GM10248 (cell line): ENCODE measurements around the gene NHLRC2.

Experiments used
- CTCF ChIA-PET: fragments of 300-600 bp; sonication (Branson Sonifier 250); formaldehyde crosslinking; extraction: SDS; loops from one replicate; lab custom pipeline; 2021; ENCODE audit warnings: antibody characterized with exemption; lab: Yijun Ruan, JAX
- POLR2A ChIA-PET: fragments of 350-650 bp; sonication (Branson Sonifier 250); formaldehyde crosslinking; extraction: SDS; loops from one replicate; lab custom pipeline; 2020; ENCODE audit warnings: antibody characterized with exemption; lab: Yijun Ruan, JAX
- DNase-seq: peaks from one replicate; pipeline ENCODE4 v3.0.0; 2012; ENCODE audit errors: extremely low spot score
- TF ChIP-seq, protein P1 (sequence below): IDR thresholded peaks from 2 replicates; pipeline ENCODE4 v1.5.1; 2012; ENCODE audit warnings: mild to moderate bottlenecking, low read depth; ENCODE audit errors: extremely low read depth, missing control alignments, control extremely low read depth

The NHLRC2 gene

DNA sequence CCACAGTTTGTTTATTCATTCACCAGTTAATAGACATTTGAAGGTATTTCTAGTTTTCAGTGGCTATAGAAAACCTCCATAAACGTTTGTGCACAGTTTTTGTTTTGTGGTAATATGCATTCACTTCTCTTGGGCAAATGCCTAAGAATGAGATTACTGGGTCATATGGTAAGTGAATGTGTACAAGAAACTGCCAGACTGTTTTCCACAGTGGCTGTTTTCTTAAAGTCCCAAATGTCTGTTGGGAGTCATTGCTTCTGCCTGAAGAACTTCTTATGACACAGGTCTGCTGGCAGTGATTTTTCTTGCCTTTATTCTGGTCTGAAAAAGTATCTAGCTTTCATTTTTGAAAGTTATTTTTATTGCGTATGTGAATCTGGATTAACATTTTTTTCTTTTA is 35.5 kb downstream of the NHLRC2 start:
- ChIA-PET POLR2A (no interaction called here), CTCF (no interaction called here)
- TF ChIP-seq, protein P1, sequence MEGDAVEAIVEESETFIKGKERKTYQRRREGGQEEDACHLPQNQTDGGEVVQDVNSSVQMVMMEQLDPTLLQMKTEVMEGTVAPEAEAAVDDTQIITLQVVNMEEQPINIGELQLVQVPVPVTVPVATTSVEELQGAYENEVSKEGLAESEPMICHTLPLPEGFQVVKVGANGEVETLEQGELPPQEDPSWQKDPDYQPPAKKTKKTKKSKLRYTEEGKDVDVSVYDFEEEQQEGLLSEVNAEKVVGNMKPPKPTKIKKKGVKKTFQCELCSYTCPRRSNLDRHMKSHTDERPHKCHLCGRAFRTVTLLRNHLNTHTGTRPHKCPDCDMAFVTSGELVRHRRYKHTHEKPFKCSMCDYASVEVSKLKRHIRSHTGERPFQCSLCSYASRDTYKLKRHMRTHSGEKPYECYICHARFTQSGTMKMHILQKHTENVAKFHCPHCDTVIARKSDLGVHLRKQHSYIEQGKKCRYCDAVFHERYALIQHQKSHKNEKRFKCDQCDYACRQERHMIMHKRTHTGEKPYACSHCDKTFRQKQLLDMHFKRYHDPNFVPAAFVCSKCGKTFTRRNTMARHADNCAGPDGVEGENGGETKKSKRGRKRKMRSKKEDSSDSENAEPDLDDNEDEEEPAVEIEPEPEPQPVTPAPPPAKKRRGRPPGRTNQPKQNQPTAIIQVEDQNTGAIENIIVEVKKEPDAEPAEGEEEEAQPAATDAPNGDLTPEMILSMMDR: no peak
- DNase-seq: no peak

DNA sequence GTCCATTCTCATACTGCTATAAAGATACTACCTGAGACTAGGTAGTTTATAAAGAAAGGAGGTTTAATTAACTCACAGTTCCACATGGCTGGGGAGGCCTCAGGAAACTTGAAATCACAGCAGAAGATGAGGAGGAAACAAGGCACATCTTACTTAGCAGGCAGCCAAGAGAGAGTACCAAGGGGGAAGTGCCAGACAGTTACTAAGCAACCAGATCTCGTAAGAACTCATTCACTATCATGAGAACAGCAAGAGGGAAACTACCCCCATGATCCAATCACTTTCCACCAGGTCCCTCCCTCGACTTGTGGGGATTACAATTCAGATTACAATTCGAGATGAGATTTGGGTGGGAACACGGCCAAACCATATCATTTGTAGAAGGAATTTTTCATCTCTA is 36.3 kb downstream of the NHLRC2 start:
- ChIA-PET POLR2A (no interaction called here), CTCF (no interaction called here)
- DNase-seq: no peak
- TF ChIP-seq, protein P1: no peak

DNA sequence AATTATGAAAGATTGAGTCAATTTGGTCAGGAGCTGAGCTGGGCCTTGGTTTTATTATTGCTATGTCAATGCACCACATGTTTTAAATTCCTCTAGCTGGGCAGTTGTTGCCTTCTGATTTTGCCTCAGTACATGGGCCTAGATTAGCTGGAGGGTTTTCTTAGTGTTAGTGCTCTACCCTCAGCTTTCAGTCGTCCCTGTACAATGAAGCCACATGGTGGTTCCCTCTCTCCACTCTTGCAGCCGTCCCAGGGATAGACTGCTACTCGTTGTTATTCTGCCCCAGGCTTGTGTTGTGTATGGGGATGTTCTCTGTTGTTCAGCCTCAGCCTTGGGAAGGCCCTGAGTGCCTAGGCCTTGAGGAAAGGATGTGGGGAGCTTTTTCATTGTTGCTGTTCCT is 37.0 kb downstream of the NHLRC2 start:
- ChIA-PET POLR2A (no interaction called here), CTCF (interaction anchor here (1.1 to 1.3 kb wide), 2 partner anchors 10 to 20 kb away, joined by 3 to 4 read pairs; no protein-coding TSS in a partner anchor)
- DNase-seq: no peak
- TF ChIP-seq, protein P1: no peak

DNA sequence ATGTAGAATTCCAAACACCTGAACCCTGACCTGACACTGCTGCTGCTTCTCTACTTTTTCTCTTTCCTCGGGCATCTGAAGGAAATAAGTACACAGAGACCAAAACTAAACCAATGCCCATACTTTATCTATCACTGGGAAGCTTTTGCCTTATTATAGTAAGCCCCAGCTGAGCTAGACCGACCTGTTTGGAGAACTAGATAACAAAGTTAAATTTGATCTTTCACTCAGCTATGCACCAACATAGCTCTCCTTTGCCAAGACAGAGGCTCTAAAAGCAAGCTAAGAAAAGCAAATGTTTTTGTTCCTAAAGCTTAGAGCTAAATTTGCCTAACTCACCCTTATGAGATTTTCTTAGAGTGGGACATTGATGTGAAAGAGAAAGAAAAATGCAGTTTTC is 39.1 kb downstream of the NHLRC2 start:
- TF ChIP-seq, protein P1: no peak
- CTCF ChIA-PET: interaction anchor here (0.9 to 1.5 kb wide), 6 partner anchors 10 to 29 kb away, joined by 3 to 5 read pairs (median 3); no protein-coding TSS in a partner anchor
- POLR2A ChIA-PET: no interaction called here
- DNase-seq: no peak

DNA sequence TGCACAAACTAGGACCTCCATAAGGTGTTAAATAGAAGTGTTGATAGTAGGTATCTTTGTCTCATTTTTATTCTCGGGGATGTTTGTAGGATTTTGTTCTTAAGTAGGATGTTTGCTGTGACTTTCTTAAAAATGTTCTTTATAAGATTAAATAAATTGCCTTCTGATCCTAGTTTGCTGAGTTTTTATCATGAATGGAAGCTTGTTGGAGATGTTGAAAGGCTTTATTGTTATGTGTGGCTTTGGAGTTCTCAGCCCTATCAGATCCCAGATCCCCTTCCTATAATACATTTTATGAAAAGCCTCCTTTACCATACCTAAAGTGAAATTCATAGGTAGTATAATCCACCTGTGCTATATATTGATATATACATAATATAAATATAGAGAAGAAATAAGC is 40.1 kb downstream of the NHLRC2 start:
- ChIA-PET CTCF (interaction anchor here (0.9 to 1.5 kb wide), 3 partner anchors 10 to 28 kb away, joined by 3 to 5 read pairs (median 3); no protein-coding TSS in a partner anchor), POLR2A (no interaction called here)
- TF ChIP-seq, protein P1: no peak
- no peak for DNase-seq

DNA sequence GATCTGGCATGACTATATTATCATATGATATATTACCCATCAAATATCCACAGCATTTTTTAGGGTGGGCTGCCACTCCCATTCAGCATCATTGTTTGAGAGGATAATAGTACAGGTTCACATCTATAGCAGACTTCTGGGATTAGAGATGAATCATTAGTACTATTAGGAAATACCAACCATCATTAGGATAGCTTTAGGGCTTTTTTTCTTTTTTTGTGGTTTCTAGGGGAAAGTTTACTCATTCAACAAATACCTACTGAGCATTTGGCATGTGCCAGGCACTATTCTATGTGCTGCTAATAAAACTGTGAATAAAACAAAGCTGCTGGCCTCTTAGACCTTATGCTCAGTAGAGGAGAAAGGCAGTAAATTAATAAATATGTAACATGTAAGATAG is 40.6 kb downstream of the NHLRC2 start:
- DNase-seq: no peak
- CTCF ChIA-PET: interaction anchor here (0.8 to 0.9 kb wide), 2 partner anchors 10 to 32 kb away, joined by 3 read pairs; no protein-coding TSS in a partner anchor
- POLR2A ChIA-PET: no interaction called here
- TF ChIP-seq, protein P1: no peak
